NT2/D1 (cell line): ENCODE measurements around the gene PGAP3.

ENCODE experiments used
- SUZ12 ChIP-seq: IDR thresholded peaks from 2 replicates; pipeline ENCODE4 v1.6.1; 2011; ENCODE audit not compliant: insufficient read length, insufficient read depth; ENCODE audit errors: extremely low read depth
- YY1 ChIP-seq: IDR thresholded peaks from 2 replicates; pipeline ENCODE4 v1.6.1; 2011; ENCODE audit not compliant: insufficient read length, insufficient read depth
- ZNF274 ChIP-seq: IDR thresholded peaks from 2 replicates; pipeline ENCODE4 v1.6.1; 2011; ENCODE audit warnings: mild to moderate bottlenecking, low read depth, low read length

- TF ChIP-seq YY1 (no peak), SUZ12 (no peak), ZNF274 (no peak)
Measured at GRCh38 chr17:39684369-39685192, 3.3 kb downstream of the PGAP3 start.
